Left ventricle myocardium superior (tissue), 1 donor: ENCODE data around the gene FAM43A. TPM values are rescaled to one million over a fixed set of nuclear protein-coding genes. Genes with fewer than 3 reads are reported as not detected.

Experiments
- ATAC-seq: fragments of 200-7000 bp; cut with Tn5 transposase; one replicate; pipeline ENCODE4 v1.9.1; 2020; ENCODE audit warnings: mild to moderate bottlenecking, moderate library complexity
- DNase-seq: peaks from one replicate; pipeline ENCODE4 v3.0.0-alpha.2; 2020
- intact Hi-C: fragments of 100-400 bp; cut with micrococcal nuclease; formaldehyde crosslinking; loops from one replicate; pipeline ENCODE4 v1.11.0; 2022
- total RNA-seq: library from RNA; stranded (reverse); fragmentation: NEBNext Ultra II Directional; extraction: Animal tissue kit (Norgen Biotek cat#: 25700); gene quantifications from one replicate; pipeline ENCODE4 v1.2.1, GENCODE V29; 2021
- donor health status: DM: no; HTN: yes; CAD: no; lungs with severe emphysema.

The FAM43A gene
- total RNA-seq, 1 donor from 2014 or later: 13.9 TPM

- ATAC-seq: no peak
- DNase-seq: no peak
- intact Hi-C loops: no loop called here
Observed at GRCh38 chr3:194731506-194732073, 45.9 kb downstream of the FAM43A start.

- DNase-seq: no peak
- ATAC-seq: no peak
- intact Hi-C loops: no loop called here
Observed at GRCh38 chr3:194732617-194733016, 46.9 kb downstream of the FAM43A start.

- ATAC-seq (no peak), DNase-seq (no peak)
- intact Hi-C loops: no loop called here
Observed at GRCh38 chr3:194736277-194736895, 50.7 kb downstream of the FAM43A start.

GRCh38 chr3:194736896-194737600, 51.4 kb downstream of the FAM43A start:
- ATAC-seq (no peak), DNase-seq (no peak)
- intact Hi-C loops: no loop called here

Other genes starting within 250 kb of the FAM43A start
- gene ATP13A3, start 198.9 kb upstream of the FAM43A start, total RNA-seq: 41.4 TPM
- gene TMEM44, start 52.5 kb upstream of the FAM43A start, total RNA-seq: 5.3 TPM
- gene LSG1, start 13.7 kb upstream of the FAM43A start, total RNA-seq: 21.4 TPM